ENCODE results near the gene TMEM40. TPM values are rescaled to one million over a fixed set of nuclear protein-coding genes. Genes with fewer than 3 reads are reported as not detected.

The TMEM40 gene
- total RNA-seq, 3 donors from 2014 or later, result not detected

GRCh38 chr3:12768579-12769527, 9.8 kb upstream of the TMEM40 start:
- no peak for ATAC-seq
- no peaks in the 10 kb centered on the region for H3K4me1 Mint-ChIP-seq (ENCODE audit: low read depth)
- no peak for DNase-seq
- no peaks in the 10 kb centered on the region for H3K9me3 Mint-ChIP-seq
- H3K36me3 Mint-ChIP-seq (ENCODE audit: insufficient read depth), result no peaks in the 10 kb centered on the region
- no peaks in the 10 kb centered on the region for H3K27me3 Mint-ChIP-seq (ENCODE audit: low read depth)
- no peak overlapping the region for H3K4me3 Mint-ChIP-seq

- Mint-ChIP-seq H3K36me3 (ENCODE audit: insufficient read depth) (no peaks in the 10 kb centered on the region), H3K4me3 (no peak overlapping the region), H3K4me1 (ENCODE audit: low read depth) (no peaks in the 10 kb centered on the region), H3K9me3 (no peaks in the 10 kb centered on the region), H3K27me3 (ENCODE audit: low read depth) (peaks cover 3% of the 10 kb centered on the region)
- DNase-seq (no peak), ATAC-seq (no peak)
Observed at GRCh38 chr3:12766541-12766940, 7.5 kb upstream of the TMEM40 start.

- no peaks in the 10 kb centered on the region for H3K36me3 Mint-ChIP-seq (ENCODE audit: insufficient read depth)
- H3K4me1 Mint-ChIP-seq (ENCODE audit: low read depth), result no peaks in the 10 kb centered on the region
- no peaks in the 10 kb centered on the region for H3K9me3 Mint-ChIP-seq
- ATAC-seq (no peak), DNase-seq (no peak)
- no peak overlapping the region for H3K4me3 Mint-ChIP-seq
- H3K27me3 Mint-ChIP-seq (ENCODE audit: low read depth), result peaks cover 7% of the 10 kb centered on the region
Observed at GRCh38 chr3:12764171-12764776, 5.2 kb upstream of the TMEM40 start.

- DNase-seq, result no peak
- H3K9me3 Mint-ChIP-seq, result no peaks in the 10 kb centered on the region
- no peaks in the 10 kb centered on the region for H3K36me3 Mint-ChIP-seq (ENCODE audit: insufficient read depth)
- H3K4me1 Mint-ChIP-seq (ENCODE audit: low read depth), result peaks cover 4% of the 10 kb centered on the region
- peaks cover 11% of the 10 kb centered on the region for H3K27me3 Mint-ChIP-seq (ENCODE audit: low read depth)
- no peak for ATAC-seq
- H3K4me3 Mint-ChIP-seq, result no peak overlapping the region
Observed at GRCh38 chr3:12759693-12760565, 870 bp upstream of the TMEM40 start.

GRCh38 chr3:12758025-12758781, 856 bp downstream of the TMEM40 start:
- H3K4me1 Mint-ChIP-seq (ENCODE audit: low read depth), result peaks cover 4% of the 10 kb centered on the region
- no peak overlapping the region for H3K4me3 Mint-ChIP-seq
- no peaks in the 10 kb centered on the region for H3K36me3 Mint-ChIP-seq (ENCODE audit: insufficient read depth)
- DNase-seq (no peak), ATAC-seq (no peak)
- no peaks in the 10 kb centered on the region for H3K9me3 Mint-ChIP-seq
- H3K27me3 Mint-ChIP-seq (ENCODE audit: low read depth), result peaks cover 11% of the 10 kb centered on the region

GRCh38 chr3:12756635-12757034, 2.4 kb downstream of the TMEM40 start:
- Mint-ChIP-seq H3K9me3 (no peaks in the 10 kb centered on the region), H3K4me3 (no peak overlapping the region), H3K36me3 (ENCODE audit: insufficient read depth) (no peaks in the 10 kb centered on the region), H3K27me3 (ENCODE audit: low read depth) (peaks cover 9% of the 10 kb centered on the region), H3K4me1 (ENCODE audit: low read depth) (peaks cover 4% of the 10 kb centered on the region)
- ATAC-seq (no peak), DNase-seq (no peak)

GRCh38 chr3:12756175-12756574, 2.9 kb downstream of the TMEM40 start:
- peaks cover 6% of the 10 kb centered on the region for H3K27me3 Mint-ChIP-seq (ENCODE audit: low read depth)
- H3K4me1 Mint-ChIP-seq (ENCODE audit: low read depth), result peaks cover 4% of the 10 kb centered on the region
- ATAC-seq (no peak), DNase-seq (no peak)
- H3K4me3 Mint-ChIP-seq, result no peak overlapping the region
- H3K36me3 Mint-ChIP-seq (ENCODE audit: insufficient read depth), result no peaks in the 10 kb centered on the region
- no peaks in the 10 kb centered on the region for H3K9me3 Mint-ChIP-seq

GRCh38 chr3:12755754-12756153, 3.3 kb downstream of the TMEM40 start:
- H3K36me3 Mint-ChIP-seq (ENCODE audit: insufficient read depth), result no peaks in the 10 kb centered on the region
- no peaks in the 10 kb centered on the region for H3K9me3 Mint-ChIP-seq
- peaks cover 4% of the 10 kb centered on the region for H3K27me3 Mint-ChIP-seq (ENCODE audit: low read depth)
- peaks cover 6% of the 10 kb centered on the region for H3K4me1 Mint-ChIP-seq (ENCODE audit: low read depth)
- no peak overlapping the region for H3K4me3 Mint-ChIP-seq
- ATAC-seq, result no peak
- no peak for DNase-seq

GRCh38 chr3:12754313-12754712, 4.7 kb downstream of the TMEM40 start:
- DNase-seq (no peak), ATAC-seq (no peak)
- Mint-ChIP-seq H3K4me3 (no peak overlapping the region), H3K9me3 (no peaks in the 10 kb centered on the region), H3K27me3 (ENCODE audit: low read depth) (peaks cover 4% of the 10 kb centered on the region), H3K36me3 (ENCODE audit: insufficient read depth) (no peaks in the 10 kb centered on the region), H3K4me1 (ENCODE audit: low read depth) (peaks cover 7% of the 10 kb centered on the region)

GRCh38 chr3:12753275-12754028, 5.6 kb downstream of the TMEM40 start:
- ATAC-seq (no peak), DNase-seq (no peak)
- peaks cover 7% of the 10 kb centered on the region for H3K4me1 Mint-ChIP-seq (ENCODE audit: low read depth)
- H3K36me3 Mint-ChIP-seq (ENCODE audit: insufficient read depth), result no peaks in the 10 kb centered on the region
- H3K27me3 Mint-ChIP-seq (ENCODE audit: low read depth), result peaks cover 4% of the 10 kb centered on the region
- H3K4me3 Mint-ChIP-seq, result no peak overlapping the region
- H3K9me3 Mint-ChIP-seq, result no peaks in the 10 kb centered on the region

GRCh38 chr3:12752809-12753208, 6.2 kb downstream of the TMEM40 start:
- Mint-ChIP-seq H3K4me1 (ENCODE audit: low read depth) (peaks cover 7% of the 10 kb centered on the region), H3K9me3 (no peaks in the 10 kb centered on the region), H3K36me3 (ENCODE audit: insufficient read depth) (no peaks in the 10 kb centered on the region), H3K4me3 (no peak overlapping the region), H3K27me3 (ENCODE audit: low read depth) (peaks cover 7% of the 10 kb centered on the region)
- ATAC-seq (peak in 1 of 2 donors; percentile 33), DNase-seq (no peak)

- Mint-ChIP-seq H3K36me3 (ENCODE audit: insufficient read depth) (no peaks in the 10 kb centered on the region), H3K27me3 (ENCODE audit: low read depth) (peaks cover 7% of the 10 kb centered on the region), H3K4me1 (ENCODE audit: low read depth) (peaks cover 7% of the 10 kb centered on the region), H3K9me3 (no peaks in the 10 kb centered on the region), H3K4me3 (no peak overlapping the region)
- DNase-seq (no peak), ATAC-seq (no peak)
Observed at GRCh38 chr3:12752102-12752501, 7.0 kb downstream of the TMEM40 start.

GRCh38 chr3:12751571-12751970, 7.5 kb downstream of the TMEM40 start:
- Mint-ChIP-seq H3K36me3 (ENCODE audit: insufficient read depth) (no peaks in the 10 kb centered on the region), H3K27me3 (ENCODE audit: low read depth) (peaks cover 7% of the 10 kb centered on the region), H3K4me1 (ENCODE audit: low read depth) (peaks cover 7% of the 10 kb centered on the region), H3K4me3 (no peak overlapping the region), H3K9me3 (no peaks in the 10 kb centered on the region)
- DNase-seq (no peak), ATAC-seq (no peak)

Measured in activated T-cell treated with anti-CD3 and anti-CD28 coated beads, Interleukin-2, amount 50 U/mL, for 4 hours (primary cell).